ENCODE measurements around the gene PLXNC1.

Gene PLXNC1

GRCh38 chr12:94172031-94172430 lies 23.7 kb downstream of the PLXNC1 start:
- TF ChIP-seq CTCF (IDR thresholded peaks at IDR 0.05) = peak; percentile 14
- Histone ChIP-seq H3K27ac (peak overlapping the region; percentile 99), H3K27me3 (no peaks in the 10 kb centered on the region), H3K4me1 (ENCODE audit: control insufficient read depth in 1 of 2, insufficient read depth in 1 of 2, low read depth in 1 of 2, low read length in 1 of 2) (peaks cover 77 to 82% of the 10 kb centered on the region in 2 experiments), H3K4me3 (ENCODE audit: low read depth in 1 of 2, low read length in 1 of 2) (peak overlapping the region; percentile 52 to 56), H3K9me3 (no peaks in the 10 kb centered on the region), H3K36me3 (peaks cover 36% of the 10 kb centered on the region)

GRCh38 chr12:94172973-94173372 lies 24.6 kb downstream of the PLXNC1 start:
- H3K36me3 ChIP-seq = peaks cover 34% of the 10 kb centered on the region
- peak overlapping the region; percentile 99 for H3K27ac ChIP-seq
- H3K4me3 ChIP-seq (ENCODE audit: low read depth in 1 of 2, low read length in 1 of 2) = peak overlapping the region; percentile 52 to 56
- H3K4me1 ChIP-seq (ENCODE audit: control insufficient read depth in 1 of 2, insufficient read depth in 1 of 2, low read depth in 1 of 2, low read length in 1 of 2) = peaks cover 82 to 83% of the 10 kb centered on the region in 2 experiments
- H3K9me3 ChIP-seq = no peaks in the 10 kb centered on the region
- no peaks in the 10 kb centered on the region for H3K27me3 ChIP-seq
- no peak for TF ChIP-seq CTCF (IDR thresholded peaks at IDR 0.05)

GRCh38 chr12:94173660-94174265 lies 25.4 kb downstream of the PLXNC1 start:
- peak overlapping the region; percentile 99 for H3K27ac ChIP-seq
- TF ChIP-seq CTCF (IDR thresholded peaks at IDR 0.05) = no peak
- peaks cover 83 to 85% of the 10 kb centered on the region in 2 experiments for H3K4me1 ChIP-seq (ENCODE audit: control insufficient read depth in 1 of 2, insufficient read depth in 1 of 2, low read depth in 1 of 2, low read length in 1 of 2)
- peak overlapping the region; percentile 52 to 56 for H3K4me3 ChIP-seq (ENCODE audit: low read depth in 1 of 2, low read length in 1 of 2)
- no peaks in the 10 kb centered on the region for H3K9me3 ChIP-seq
- H3K36me3 ChIP-seq = peaks cover 32% of the 10 kb centered on the region
- no peaks in the 10 kb centered on the region for H3K27me3 ChIP-seq

- no peaks in the 10 kb centered on the region for H3K9me3 ChIP-seq
- H3K4me3 ChIP-seq (ENCODE audit: low read depth in 1 of 2, low read length in 1 of 2) = peak overlapping the region; percentile 52 to 56
- no peak for TF ChIP-seq CTCF (IDR thresholded peaks at IDR 0.05)
- no peaks in the 10 kb centered on the region for H3K27me3 ChIP-seq
- H3K27ac ChIP-seq = peak overlapping the region; percentile 99
- H3K36me3 ChIP-seq = peaks cover 24% of the 10 kb centered on the region
- peaks cover 91% of the 10 kb centered on the region in 2 experiments for H3K4me1 ChIP-seq (ENCODE audit: control insufficient read depth in 1 of 2, insufficient read depth in 1 of 2, low read depth in 1 of 2, low read length in 1 of 2)
Measured at GRCh38 chr12:94174576-94174975, 26.2 kb downstream of the PLXNC1 start.

GRCh38 chr12:94175763-94176668 lies 27.6 kb downstream of the PLXNC1 start:
- H3K9me3 ChIP-seq = no peaks in the 10 kb centered on the region
- no peak for TF ChIP-seq CTCF (IDR thresholded peaks at IDR 0.05)
- H3K4me1 ChIP-seq (ENCODE audit: control insufficient read depth in 1 of 2, insufficient read depth in 1 of 2, low read depth in 1 of 2, low read length in 1 of 2) = peaks cover 94 to 98% of the 10 kb centered on the region in 2 experiments
- H3K27ac ChIP-seq = peak overlapping the region; percentile 99
- no peaks in the 10 kb centered on the region for H3K27me3 ChIP-seq
- H3K4me3 ChIP-seq (ENCODE audit: low read depth in 1 of 2, low read length in 1 of 2) = peak overlapping the region; percentile 52 to 56
- peaks cover 10% of the 10 kb centered on the region for H3K36me3 ChIP-seq

All from neutrophil (primary cell).